NCI-H1930 (cell line): Measurements from ENCODE around the gene SLX9.
"Not testable (repeated sequence)": the region's sequence is repeated elsewhere in the genome, so short reads cannot be mapped to it uniquely, and the experiment has no call there.

Experiments
- DNase-seq, 2 experiments: peaks; one replicate each; lab custom pipeline; 2025; lab: John Stamatoyannopoulos, UW

SLX9 gene

DNA sequence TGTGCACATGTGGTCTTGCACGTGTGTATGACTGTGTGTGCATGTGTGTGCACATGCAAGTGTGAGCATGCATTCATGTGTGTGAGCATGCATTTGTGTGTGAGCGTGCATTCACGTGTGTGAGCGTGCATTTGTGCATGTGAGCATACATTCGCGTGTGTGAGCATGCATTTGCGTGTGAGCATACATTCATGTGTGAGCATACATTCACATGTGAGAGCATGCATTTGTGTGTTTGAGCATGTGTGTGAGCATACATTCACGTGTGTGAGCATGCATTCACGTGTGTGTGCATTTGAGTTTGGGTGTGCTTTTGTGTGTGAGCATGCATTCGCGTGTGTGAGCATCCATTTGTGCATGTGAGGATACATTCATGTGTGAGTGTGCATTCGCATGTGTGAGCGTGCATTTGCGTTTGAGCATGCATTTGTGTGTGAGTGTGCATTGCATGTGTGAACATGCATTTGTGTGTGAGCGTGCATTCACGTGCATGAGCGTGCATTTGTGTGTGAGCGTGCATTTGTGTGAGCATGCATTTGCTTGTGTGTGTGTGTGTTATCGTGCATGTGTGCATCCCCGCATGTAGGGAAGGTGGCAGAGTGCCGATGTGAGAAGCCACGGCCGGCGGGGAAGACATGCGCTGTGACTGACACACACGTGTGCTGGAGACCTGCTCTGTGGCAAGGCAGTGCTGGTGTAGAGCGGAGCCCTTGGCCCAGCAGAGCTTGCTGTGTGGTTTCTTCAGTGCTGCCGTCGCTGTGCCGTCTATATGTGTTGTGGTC lies 37.4 kb upstream of the SLX9 start:
- DNase-seq: no peak

DNA sequence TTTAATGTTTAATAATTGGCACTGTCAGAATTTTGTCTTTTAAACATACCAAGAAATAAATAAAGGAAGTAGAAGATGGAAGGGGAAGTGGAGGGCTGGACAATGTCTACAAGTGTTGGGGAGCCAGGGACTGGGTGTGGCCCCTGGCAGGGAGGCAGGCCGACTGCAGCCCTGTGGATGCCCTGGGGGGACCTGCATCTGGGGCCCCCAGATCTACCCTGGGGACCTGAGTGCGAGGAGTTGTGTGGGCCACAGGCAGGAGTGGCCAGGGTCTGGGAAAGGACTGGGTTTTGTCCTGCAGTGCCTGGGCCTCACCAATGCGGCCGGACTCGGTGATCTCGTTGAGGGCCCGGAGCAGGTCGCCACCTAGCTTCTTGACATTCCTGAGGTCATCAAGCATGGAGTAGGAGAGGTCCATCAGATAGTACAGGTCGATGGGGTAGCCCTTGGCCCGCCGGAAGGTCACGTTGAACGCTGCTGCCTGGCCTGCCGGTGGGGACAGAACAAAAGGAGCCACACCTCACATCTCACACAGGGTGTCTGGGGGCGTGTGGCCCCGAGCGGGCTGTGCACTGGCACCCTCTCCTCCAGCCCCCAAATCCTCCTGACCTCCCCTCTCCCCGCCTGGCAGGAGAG lies 36.7 kb upstream of the SLX9 start:
- DNase-seq: no peak

DNA sequence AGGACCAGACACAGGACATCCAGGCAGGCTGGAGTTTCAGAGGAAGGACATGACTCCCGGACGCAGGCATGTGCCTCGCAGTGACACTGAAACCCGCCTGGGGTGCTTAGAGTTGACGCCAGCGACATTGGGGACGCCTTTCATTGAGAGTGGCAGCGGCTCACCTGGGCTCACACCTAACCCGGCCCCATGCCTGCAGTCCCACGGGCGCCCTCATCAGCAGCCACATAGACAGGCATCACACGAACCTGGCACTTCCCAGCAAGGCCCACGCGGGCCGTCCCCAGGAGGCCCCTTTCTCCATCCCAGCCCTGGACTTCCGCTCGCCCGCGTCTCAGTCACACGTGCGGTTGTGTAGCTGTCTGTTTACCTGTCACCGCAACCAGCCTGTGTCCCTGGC lies 36.1 kb upstream of the SLX9 start:
- no peak for DNase-seq

DNA sequence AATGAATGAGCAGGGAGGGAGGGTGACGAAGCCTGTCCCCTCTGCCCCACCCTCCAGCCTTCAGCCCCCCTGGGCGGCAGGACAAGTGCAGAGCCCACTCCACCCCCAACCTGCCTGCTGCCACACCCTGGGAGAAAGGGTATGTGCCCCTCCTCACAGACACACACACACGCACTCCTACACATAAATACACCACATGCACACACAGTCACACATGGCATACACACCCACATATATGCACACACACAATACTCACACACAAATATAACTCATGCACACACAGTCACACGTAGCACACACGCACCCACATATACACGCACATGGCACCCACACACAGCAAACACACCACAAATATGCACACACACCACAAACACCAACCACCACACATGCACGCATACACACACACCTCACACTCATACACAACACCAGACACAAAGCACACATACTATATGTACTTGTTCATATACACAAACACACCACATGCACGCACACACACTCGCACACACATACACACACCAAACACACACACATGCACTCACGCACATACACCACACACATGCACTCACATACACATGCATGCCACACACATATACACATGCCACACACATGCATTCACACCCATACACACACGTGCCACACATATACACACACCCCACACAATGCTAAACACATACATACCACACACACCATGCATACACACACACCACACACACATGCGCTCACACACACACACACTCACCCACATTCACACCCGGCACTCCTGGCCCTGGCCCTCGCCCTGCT lies 35.5 kb upstream of the SLX9 start:
- no peak for DNase-seq

DNA sequence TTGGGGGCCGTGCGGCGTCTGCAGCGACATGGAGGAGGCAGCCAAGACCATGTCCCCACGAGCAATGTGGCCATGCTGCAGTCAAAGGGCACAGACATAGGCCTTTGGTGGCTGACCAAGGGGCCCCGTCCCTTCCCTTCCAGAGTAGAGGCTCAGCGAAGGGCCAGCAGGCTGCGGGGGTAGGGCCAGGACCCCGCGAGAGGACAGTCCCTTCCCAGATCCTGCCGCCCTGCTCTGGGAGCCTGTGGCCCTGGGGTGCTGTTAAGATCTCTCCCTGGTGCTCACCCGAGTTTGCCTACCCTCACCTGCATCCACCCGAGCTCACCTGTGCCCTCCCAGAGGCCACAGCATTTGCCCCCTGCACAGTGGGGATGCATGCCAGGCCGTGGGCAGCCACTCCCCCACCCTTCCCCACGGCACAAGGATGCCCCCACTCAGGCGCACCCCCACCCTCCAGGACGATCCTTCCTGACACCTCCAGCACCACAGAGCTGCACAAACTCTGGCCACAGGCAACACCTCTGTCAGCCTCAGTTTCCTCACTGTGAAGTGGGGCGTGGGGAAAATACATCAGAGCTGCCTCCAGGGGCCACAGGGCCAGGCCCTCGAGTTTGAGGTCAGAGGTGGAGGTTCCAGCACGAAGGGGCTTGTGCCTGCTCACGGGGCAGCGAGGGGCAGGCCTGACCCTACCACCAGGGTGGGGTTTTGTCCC lies 34.7 kb upstream of the SLX9 start:
- DNase-seq: no peak

DNA sequence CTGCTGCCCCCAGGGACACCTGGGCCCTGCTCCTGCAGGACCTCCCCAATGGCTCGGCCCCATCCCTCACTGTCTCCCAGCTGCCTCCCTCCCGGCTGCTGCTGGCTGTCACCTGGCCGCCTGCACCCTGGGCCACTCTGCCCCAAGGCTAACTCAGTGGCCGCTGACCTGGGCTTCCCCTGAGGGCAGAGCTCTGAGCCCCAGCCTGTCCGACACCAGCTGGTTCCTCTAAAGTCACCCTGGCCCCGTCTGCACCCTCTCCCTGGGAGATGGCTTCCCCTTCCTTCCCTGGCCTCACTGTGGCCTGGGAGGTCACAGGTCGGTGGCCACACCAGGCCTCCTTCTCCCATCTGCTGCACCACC lies 34.1 kb upstream of the SLX9 start:
- no peak for DNase-seq

DNA sequence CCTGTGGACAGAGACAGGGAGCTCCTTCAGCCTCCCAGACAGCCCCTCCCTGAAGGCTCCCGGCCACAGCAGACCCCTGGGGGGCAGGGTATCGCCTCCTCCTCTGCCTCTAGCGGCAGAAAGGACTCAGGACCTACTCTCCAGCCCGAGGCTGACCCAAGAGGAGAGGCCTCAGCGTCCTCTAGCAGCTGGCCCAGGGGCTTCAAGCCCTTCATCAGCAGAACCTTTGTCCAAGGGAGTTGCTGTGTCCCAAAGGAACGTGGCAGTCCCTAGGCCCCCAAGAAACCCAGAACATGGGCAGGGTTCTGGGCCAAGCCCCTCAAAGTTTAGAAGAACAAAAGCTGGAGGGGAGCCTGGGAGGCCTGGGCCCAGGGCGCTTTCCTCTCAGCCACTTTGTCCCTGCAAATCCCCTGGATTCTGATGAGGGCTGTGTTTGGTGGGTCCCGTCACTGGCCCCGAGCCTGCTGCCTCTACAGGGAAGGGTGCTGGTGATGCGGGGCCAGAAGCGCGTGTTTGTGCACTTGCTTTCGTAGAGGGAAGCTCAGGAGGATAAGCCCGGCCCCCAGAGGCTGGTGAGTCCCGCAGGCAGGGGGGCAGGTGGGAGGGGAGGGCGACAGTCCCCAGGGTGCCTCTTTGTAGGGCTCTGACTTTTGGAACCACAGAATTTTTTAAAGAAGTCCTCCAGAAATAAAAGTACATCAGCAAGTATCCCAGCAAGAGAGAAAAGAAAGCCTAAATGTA lies 32.4 kb upstream of the SLX9 start:
- no peak for DNase-seq

DNA sequence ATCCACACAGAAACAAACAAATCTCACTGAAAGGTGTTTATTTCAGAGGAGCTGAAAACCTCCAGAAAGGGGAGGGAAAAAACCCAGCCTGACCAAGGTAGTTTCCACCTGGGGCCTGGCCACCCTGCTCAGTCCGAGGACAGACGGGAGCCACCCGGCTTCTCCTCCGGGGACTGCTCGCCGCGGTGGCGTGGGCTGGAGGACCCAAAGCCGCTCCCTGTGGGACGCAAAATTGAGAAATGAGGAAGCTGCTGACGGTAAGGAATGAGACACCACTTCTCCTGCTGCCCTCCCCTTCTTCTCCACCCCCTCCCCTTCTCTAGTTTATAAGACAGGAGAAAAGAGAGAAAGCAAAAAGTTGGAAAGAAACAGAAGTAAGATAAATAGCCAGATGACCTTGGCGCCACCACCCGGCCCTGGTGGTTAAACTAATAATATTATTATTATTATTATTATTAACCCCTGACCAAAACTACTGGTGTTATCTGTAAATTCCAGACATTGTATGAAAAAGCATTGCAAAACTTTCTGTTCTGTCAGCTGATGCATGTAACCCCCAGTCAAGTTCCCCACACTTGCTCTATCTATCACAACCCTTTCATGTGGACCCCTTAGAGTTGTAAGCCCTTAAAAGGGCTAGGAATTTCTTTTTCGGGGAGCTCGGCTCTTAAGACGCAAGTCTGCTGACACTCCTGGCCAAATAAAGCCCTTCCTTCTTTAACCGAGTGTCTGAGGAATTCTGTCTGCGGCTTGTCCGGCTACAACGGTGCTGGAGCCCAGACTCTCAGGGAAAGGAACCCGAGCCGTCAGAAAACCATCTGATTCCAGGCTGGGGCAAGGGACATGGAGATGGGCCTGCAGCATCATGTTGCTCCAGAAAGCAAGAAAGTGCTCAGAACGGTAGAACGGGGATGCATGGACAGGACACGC lies 31.6 kb upstream of the SLX9 start:
- no peak for DNase-seq

DNA sequence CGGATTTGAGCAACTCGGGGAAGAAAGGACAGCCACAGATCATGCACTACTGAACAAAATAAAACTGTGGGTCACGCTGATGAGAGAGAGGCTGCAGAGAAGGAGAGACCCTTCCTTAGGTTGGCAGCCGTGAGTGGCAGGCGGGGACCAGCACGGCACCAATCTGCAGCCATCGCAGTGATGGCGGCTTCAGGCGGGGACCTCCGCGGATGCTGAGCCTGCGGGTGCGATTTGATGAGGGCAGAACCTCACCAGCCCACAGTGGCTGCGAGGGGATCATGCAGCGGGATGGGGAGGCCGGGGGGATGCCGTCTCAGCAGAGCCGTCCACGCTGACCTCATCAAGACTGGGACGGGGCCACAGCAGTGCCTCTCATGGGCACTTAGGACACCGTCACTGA lies 30.9 kb upstream of the SLX9 start:
- no peak for DNase-seq

DNA sequence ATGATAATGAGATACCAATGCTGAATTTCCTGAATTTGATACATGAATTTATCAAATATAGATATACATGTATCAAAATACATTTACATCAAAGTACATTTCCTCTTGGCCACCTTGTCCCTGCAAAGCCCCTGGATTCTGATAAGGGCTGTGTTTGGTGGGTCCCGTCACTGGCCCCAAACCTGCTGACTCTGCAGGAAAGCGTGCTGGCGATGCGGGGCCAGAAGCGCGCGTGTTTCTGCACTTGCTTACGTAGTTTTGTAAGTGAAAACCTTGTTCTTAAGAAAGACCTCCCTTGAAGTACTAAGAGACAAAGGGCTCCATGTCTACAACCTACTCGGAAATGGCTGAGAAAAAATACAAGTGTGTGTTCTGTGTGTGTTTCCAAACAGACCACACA lies 30.1 kb upstream of the SLX9 start:
- DNase-seq: no peak

DNA sequence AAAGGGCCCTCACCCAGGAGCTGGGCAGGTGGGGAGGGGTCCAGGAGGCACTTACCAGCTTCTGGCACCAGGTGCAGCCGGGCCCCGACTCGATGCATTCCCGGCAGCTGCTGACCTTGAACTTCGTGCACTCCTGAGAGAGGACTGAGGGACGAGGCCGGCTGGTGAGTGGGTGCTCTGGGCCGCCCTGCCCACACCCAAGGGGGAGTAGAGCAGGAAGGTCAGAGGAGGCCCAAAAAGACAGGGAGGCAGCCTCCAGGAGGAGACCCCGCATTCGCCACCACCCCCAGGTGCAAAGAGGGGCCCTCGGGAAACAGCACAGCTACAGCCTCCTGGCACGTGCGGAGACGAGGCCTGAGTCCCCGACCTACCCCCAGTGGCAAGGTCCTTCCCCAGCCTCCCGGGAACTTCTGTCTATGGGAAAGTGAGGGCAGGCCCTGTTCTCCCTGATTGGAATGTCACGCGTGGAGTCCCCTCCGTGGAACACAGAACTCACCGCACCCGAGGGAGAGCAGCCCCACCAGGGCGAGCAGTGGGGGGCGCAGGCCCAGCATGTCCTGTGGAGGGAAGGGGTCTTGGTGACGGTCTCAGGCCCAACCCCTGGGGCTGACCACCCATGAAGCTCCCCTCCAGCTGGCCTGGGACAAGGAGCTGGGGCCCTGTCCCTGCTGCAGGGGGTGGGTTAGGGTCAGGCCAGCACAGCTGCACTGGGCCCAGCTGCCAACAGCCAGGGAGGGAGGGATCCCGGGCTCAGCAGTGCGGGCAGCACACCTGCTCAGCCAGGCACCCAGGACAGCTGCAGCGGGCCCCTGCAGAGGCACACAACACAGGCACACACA lies 29.4 kb upstream of the SLX9 start:
- DNase-seq: no peak

DNA sequence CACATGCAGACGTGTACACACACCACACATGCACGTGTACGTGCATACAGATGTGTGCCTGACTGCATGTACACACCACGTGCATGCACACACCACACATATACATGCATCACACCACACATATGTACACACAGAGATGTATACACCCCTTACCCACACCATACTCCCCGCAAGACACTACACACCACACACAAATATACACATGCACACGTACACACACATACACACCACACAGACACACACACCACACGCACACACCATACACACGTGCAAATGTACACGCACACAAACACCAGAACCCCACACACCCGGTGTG lies 28.8 kb upstream of the SLX9 start:
- DNase-seq: no peak

DNA sequence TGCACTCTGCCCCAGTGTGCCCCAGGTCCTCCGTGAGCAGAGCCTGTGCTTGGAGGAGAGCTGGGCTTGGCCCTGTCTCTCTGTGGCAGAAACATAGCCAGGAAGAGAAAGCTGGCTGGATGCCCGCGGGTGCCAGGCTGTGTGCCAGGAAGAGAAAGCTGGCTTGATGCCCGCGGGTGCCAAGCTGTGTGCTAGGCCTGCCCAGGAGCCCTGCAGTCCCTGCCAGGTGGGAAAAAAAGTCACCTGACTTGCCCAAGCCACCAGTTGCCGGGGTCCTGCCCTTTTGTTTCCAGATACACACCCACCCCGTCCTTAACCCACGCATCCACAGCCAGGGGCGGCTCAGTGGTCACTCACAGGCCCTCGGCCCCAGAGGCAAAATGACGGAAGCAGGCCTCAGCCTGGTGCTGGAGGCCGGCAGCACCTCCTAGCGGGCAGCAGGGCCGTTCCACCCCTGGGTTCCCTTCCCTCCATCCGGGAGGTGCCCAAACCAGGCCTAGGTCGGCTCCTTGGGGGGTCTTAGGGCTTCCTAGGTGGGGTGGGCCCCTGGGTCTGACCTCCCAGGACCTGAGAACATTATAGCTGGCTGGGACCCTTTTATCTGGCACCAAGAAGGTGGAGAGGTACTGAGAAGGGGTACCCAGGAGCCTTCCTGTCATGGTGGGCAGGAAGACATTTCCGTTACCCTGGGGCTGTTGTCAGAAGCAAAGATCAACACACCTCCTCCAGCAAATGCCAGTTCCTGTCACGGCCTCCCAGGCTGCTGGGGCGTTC lies 28.3 kb upstream of the SLX9 start:
- DNase-seq: no peak

DNA sequence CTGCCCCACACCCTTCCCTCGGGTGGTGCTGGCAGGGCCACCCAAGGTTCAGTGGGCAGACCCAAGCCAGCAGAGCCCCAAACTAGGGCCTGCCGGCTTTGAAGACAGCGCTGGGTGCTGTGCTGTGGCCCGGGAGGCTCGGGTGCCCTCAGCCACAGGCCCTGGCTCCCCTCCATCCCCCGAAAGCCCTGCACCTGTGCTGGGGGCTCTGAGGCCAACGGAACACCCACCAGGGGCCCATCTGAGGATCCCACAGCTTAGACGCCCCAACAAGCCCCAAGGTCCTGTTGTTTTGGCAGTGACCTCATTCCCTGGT lies 27.7 kb upstream of the SLX9 start:
- DNase-seq: no peak

DNA sequence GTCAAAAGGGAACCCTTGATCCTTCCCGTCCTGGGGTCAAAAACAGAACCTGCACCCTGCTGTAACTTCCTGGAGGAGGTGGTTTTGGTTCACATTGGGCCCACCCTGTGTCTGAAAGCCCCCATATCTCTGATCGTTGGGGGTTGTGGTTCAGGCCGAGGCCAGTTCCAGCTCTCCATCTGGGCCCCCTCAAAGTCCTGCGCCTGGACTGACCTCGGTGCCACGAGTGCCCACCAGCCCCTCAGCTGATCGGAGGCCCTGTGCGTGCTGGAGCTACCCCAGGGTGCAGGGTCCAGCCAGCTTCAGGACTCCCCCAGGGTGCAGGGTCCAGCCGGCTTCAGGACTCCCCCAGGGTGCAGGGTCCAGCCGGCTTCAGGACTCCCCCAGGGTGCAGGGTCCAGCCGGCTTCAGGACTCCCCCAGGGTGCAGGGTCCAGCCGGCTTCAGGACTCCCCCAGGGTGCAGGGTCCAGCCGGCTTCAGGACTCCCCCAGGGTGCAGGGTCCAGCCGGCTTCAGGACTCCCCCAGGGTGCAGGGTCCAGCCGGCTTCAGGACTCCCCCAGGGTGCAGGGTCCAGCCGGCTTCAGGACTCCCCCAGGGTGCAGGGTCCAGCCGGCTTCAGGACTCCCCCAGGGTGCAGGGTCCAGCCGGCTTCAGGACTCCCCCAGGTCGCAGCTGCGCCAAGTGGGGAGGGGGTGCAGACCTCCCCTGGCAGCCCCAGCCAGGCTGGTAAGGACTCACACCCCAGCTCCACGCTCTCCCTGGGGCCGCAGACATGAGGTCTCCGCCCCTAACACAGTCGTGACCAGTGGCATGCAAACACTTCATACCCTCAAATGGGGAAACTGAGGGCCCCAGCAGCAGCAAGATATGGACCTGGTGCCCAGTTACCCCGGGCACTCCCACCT lies 27.1 kb upstream of the SLX9 start:
- DNase-seq: not testable (repeated sequence)

DNA sequence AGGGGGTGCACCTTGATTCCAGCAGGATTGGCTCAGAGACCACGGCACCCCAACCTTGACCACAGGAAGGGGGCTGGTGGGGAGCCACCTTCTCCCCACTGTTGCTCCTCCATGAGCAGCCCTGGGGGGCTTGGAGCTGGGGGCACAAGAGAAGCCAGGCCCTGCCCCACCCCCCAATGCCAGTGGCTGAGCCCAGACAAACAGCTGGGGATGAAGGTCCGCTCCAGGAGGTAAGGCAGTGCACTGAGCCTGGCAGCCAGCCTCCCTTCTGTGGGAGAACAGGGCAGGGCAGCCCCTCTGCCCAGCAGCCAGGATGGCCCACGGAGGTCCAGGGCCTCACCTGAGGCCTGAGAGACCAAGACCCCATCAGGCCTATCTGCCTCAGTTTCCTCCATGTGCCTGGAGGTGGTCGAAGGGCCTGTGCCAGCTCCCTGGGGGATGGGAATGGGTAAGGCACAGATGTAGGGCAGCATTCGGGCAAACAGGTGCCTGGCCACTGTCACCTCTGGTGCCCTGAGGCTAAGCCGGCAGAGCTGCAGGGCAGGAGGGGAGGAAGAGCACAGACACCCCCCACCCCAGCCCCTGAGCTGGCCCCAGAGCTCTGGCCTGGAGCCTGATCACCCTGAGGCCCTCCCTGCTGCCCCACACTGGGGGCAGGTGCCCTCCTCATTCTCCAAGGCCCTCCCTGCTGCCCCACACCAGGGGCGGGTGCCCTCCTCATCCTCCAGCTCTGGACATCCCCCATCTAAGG lies 26.2 kb upstream of the SLX9 start:
- DNase-seq: no peak

DNA sequence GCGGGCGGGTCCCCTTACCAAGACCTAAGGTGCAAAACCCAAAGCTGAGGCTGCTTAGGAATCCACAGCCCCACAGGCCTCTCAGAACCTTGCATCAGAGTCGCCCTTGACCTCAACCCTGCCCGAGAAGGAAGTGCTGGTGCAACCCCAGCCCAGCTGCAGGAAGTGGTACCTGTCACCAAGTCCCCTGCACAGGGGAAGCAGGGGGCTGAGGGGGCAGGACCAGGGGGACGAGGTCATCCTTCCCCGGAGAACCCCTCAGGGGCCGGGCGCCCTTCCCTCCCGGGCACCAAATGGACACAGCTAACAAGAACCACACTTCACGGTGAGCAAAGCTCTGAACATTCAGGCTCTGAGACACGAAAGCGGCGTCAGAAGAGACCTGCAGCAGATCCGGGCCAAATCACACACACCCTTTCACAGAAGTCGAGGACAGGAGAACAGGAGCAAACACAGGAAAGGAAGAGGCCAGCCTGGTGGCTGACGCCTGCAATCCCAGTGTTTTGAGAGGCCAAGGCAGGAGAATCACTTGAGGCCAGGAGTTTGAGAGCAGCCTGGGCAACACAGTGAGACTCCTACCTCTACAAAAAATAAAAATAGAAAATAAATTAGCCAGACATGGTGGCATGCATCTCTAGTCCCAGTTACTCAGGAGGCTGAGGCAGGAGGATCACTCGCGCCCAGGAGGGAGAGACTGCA lies 25.5 kb upstream of the SLX9 start:
- DNase-seq: no peak
